Posterior cingulate gyrus (tissue), 11 donors: ENCODE data around the gene SNRPD1.
A peak's percentile ranks its signal among the peaks of the same experiment; 100 is the strongest.
"Not testable (repeated sequence)": the region's sequence is repeated elsewhere in the genome, so short reads cannot be mapped to it uniquely, and the experiment has no call there.

Experiments
- DNase-seq, 10 donors: peaks; one replicate each; pipeline versions ENCODE4 v3.0.0 to v3.0.0-alpha.2; 2020 to 2021; ENCODE audit warnings: mixed read lengths in 3 of 10
- intact Hi-C: fragments of 100-400 bp; cut with DNase I; formaldehyde crosslinking; loops from one replicate; pipeline ENCODE4 v1.15.1; 2023

Gene SNRPD1

GRCh38 chr18:21612125-21613039 is at the start of gene SNRPD1:
Gene SNRPD1, plus strand, starts transcription at chr18:21612314. Its CDS starts 116 bp downstream, at chr18:21612430.
- intact Hi-C loops = loop anchor here (2.0 to 10.0 kb wide), 3 partner anchors 14 to 222 kb away; partner anchors contain the start of gene ABHD3
- DNase-seq = peak; percentile 75 to 97 (median 84)

DNA sequence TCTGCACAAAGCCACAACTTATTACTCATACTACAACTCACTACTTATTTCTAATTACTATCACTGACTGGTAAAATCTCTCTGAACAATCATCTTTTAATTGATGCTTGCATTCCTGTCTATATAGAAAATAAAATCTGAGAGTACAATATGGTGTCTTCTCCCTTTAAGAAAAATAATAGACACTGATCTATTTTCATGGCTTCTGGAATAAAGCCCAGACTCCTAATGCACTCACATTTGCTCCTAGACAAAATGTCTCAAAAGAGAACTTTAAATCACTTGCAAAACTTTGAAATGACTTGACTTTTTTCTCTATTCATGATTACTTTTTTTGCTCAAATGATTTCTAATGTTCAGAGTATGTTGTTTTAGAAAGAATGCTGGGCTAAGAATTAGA is 40.3 kb upstream of the SNRPD1 start:
- no peak for DNase-seq
- intact Hi-C loops = no loop called here

DNA sequence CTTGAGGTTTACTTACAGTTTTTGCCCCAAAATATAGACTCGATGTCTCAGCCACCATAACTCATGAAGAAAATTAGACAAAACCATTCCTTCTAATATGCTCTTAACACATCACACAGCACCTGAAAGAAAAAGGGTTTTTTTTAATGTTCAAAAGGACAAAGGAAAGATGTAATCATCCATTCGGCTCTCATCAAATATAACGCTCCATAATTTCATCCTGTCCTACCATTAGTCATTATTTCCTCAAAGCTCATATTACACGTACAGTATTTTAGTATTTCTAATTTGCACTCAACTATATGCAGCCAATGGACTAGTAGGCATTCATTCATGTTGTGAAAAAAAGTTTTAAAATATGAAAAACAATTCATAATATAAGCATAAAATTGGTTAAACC is 36.5 kb upstream of the SNRPD1 start:
- intact Hi-C loops = no loop called here
- DNase-seq = no peak

DNA sequence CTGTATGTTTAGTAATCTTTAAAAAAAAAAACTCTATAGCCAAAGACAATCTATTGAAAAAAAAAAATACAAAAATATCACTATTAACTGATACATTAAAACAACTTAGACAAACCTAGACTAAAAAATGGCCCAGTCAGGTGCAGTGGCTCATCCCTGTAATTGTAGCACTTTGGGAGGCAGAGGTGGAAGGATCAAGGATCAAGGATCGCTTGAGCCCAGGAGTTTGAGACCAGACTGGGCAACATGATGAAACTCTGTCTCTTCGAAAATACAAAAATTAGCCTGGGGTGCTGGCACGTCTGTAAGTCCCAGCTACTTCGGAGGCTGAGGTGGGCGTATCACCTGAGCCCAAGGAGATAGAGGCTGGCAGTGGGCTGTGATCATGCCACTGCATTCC is 27.7 kb upstream of the SNRPD1 start:
- DNase-seq = no peak
- intact Hi-C loops = no loop called here

GRCh38 chr18:21592361-21592760 is 19.8 kb upstream of the SNRPD1 start:
- intact Hi-C loops, DNase-seq: not testable (repeated sequence)

GRCh38 chr18:21593540-21594257 is 18.4 kb upstream of the SNRPD1 start:
- no peak for DNase-seq
- intact Hi-C loops = no loop called here

DNA sequence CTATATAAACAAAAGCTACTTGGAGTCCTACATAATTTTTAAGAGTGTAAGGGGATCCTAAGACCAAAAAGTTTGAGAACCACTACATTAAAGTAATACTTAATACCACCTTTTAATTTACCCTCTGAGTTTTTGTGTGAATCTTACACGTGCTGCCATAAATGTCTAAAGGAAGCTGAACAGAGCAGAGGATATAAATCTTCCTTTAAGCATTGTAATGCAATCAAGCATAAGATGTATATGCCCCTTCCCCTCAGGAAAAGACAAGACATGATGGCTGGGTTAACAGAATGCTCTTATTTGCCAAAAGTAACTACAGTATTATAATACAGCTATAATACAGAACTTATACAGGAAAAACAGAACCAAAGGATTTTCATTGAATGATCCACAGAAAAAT is 14.5 kb upstream of the SNRPD1 start:
- DNase-seq = no peak
- intact Hi-C loops = loop anchor here (2.0 kb wide), 1 partner anchor 15 kb away; the partner anchor contains the start of gene SNRPD1

DNA sequence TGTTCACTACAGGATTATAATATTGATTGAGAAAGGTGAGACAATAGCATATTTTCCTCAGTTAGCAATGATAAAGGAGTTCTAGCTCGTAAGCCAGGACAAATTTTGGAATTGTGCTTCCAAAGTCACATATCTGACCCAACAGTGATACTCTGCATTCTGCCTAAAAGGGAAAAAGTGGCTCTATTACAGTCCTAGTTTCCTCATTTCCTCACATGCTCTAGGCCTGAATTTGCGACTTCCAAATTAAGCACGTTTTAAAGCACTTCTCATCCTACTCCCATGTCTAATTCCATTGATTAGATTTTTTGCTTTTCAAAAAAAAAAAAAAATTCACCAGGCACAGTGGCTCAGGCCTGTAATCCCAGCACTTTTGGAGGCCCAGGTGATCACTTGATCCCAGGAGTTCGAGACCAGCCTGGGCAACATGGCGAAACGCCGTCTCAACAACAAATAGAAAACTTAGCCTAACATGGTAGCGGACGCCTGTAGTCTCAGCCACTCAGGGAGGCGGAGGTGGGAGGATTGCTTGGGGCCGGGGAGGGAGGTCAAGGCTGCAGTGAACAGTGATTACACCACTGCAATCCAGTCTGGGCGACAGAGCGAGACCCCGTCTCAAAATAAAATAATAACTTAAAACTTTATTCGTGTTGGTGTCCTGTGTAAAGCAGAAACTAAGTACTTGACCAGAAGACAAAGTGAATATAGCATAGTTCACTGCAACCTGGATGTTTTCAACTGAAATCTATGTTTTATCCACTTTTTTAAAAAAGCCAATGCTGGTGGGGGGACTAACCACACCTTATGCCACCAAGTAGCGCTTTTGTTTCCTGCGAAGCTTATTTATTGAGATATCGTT is 13.2 kb upstream of the SNRPD1 start:
- intact Hi-C loops = loop anchor here (2.0 kb wide), 1 partner anchor 14 kb away; the partner anchor contains the start of gene SNRPD1
- no peak for DNase-seq

GRCh38 chr18:21599585-21600525 is 12.3 kb upstream of the SNRPD1 start:
- intact Hi-C loops = loop anchor here (2.0 kb wide), 2 partner anchors 13 to 141 kb away; partner anchors contain the start of genes MIB1 and SNRPD1
- DNase-seq = peak in 5 of 10 donors; percentile 27 to 85 (median 41)

DNA sequence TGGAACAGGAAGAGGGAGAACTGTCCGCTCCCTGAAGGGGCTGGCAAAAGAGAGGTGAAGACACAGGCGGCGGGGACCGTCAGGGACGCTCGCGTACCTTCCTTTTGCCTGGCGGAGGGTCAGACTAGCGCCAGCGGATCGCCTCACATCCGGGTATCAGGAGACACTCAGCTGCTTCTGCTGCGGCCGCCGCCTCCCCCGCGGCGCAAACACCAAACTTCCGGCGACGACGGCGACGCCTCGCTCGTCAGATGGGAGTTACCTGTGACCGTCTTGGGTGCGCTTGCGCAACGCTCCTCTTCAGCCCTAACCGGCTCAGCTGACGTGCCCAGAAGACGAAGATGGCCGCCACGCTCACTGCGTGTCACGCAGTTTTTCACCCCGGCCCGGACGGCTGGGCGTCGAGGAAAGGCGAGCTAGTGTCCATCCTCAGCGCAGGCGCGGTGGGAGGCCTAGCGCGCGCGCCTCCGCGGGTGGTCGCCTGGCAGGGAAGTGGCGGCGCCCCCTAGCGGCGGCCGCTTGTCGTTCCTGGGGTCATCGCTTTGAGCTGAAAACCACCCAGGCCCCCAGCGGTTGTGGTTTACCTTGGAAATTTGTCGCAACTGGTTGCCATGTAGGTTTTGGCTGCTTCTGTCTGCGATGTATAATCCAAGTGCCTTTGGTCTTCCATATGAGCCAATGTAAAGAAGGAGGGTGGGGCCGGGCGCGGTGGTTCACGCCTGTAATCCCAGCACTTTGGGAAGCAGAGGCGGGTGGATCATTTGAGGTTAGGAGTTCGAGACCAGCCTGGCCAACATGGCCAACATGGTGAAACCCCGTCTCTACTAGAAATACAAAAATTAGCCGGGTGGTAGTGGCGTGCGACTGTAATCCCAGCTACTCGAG is 11.3 kb upstream of the SNRPD1 start, which contains the start of gene ESCO1:
TSS of gene ESCO1 (minus strand) at position 179 of the 885 bp plus-strand sequence. CDS start 25,861 bp downstream, outside the sequence.
- peak; percentile 83 to 99 (median 89) for DNase-seq
- intact Hi-C loops = loop anchor here (2.0 kb wide), 1 partner anchor 140 kb away; the partner anchor contains the start of gene MIB1

DNA sequence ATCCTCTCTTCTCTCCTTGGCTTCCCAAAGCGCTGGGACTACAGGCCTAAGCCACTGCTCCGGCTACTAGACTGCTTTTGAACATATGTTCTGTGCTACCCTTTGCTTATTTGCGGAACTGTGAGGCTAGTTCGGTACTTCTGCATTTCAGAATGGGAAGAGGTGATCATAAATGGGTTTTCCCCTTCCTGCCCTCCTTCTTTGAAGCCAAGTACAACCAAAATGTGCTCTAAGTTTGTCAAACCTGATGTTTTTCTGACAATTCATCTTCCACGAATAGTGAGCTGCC is 9.9 kb upstream of the SNRPD1 start:
- intact Hi-C loops = no loop called here
- DNase-seq = no peak

DNA sequence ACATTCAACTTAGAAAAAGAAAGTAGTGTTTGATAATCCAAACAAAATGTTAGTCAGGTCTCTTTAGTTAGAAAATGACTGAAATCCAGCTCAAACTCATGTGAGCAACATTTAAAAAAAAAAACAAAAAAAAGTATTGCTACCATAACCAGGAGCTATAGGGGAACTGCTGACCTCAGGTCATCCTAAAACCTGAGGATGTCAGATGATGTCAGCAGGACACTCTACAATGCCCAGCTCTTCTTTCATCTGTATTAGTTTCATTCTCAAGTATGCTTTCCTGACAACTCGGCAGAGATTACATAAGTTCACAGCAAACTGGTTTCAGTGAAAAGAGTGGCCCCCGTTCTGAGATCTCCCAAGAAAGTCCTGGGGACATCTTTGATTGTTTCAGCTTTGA is 7.4 kb upstream of the SNRPD1 start:
- no peak for DNase-seq
- intact Hi-C loops = no loop called here

DNA sequence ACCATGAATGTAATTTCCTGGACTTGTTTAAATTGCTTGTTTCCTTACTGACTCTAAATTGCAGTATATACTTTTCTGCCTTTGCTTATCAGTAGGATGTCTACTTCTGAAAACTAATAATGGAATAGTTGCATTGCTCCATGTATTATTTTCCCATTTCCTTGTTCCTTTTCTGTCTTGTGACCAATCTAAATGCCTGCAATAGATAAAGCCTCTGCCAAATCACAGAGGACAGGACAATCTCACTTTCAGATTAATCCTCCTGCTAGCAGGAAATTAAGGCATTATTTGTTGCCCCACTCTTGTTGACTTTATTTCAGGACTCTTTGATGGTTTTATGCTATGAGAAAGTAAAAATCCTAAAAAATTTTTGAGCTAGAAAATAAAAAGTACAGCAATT is 6.9 kb upstream of the SNRPD1 start:
- DNase-seq = no peak

GRCh38 chr18:21611401-21612124 is 551 bp upstream of the SNRPD1 start:
- intact Hi-C loops = loop anchor here (2.0 to 10.0 kb wide), 3 partner anchors 13 to 223 kb away; partner anchors contain the start of gene ABHD3
- DNase-seq = not testable (repeated sequence)

More for the DNA sequence above, 6.9 kb upstream of the SNRPD1 start:
- intact Hi-C loops = no loop called here

GRCh38 chr18:21621640-21622039 is 9.5 kb downstream of the SNRPD1 start:
- intact Hi-C loops, DNase-seq: not testable (repeated sequence)

GRCh38 chr18:21629089-21629832 is 17.1 kb downstream of the SNRPD1 start:
- DNase-seq = no peak
- intact Hi-C loops = no loop called here

DNA sequence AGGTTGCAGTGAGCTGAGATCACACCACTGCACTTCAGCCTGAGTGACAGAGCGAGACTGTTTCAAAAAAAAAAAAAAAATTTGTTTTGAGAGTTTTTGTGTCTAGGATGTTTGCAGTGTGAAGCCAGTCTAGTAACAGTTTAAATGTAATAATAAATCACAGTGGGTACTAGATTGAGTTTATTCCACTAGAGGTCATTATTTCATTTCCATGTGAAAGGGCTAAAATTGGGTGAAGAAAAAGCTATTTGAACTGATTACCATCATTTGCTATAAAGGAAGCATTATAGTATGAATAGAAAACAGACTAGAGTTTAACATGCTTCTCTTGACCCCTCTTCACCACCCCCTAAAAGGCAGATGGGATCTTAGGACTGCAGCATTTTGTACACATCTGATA is 20.3 kb downstream of the SNRPD1 start:
- no peak for DNase-seq
- intact Hi-C loops = loop anchor here (5.0 kb wide), 1 partner anchor 110 kb away; the partner anchor contains the start of gene MIB1
